Thyroid gland (tissue), 4 donors: ENCODE measurements around the gene UBE2U. TPM values are rescaled to one million over a fixed set of nuclear protein-coding genes. Genes with fewer than 3 reads are reported as not detected.

Experiments
- DNase-seq, 2 donors: peaks; one replicate each; pipeline ENCODE4 v3.0.0-alpha.2; 2019
- H3K27ac ChIP-seq, 3 donors: fragments of 200-600 bp; sonication (generic); 1 replicate in 2 of 3; 2 replicates in 1 of 3; pipeline ENCODE4 v1.5.1; 2016 to 2019; ENCODE audit warnings: mild to moderate bottlenecking in 1 of 3, moderate library complexity in 1 of 3
- H3K27me3 ChIP-seq: fragments of 200-600 bp; sonication (generic); one replicate; pipeline ENCODE4 v1.5.1; 2019
- H3K36me3 ChIP-seq, 2 donors: fragments of 200-600 bp; sonication (generic); one replicate each; pipeline ENCODE4 v1.5.1; 2016 to 2019
- H3K4me1 ChIP-seq, 2 donors: fragments of 200-600 bp; sonication (generic); one replicate each; pipeline ENCODE4 v1.5.1; 2017 to 2019
- H3K4me3 ChIP-seq, 3 donors: fragments of 200-600 bp; sonication (generic); replicated peaks in 1 of 3; 1 replicate in 2 of 3; 2 replicates in 1 of 3; pipeline ENCODE4 v1.5.1; 2016; ENCODE audit warnings: mild to moderate bottlenecking in 1 of 3
- H3K9me3 ChIP-seq: fragments of 200-600 bp; sonication (generic); one replicate; pipeline ENCODE4 v1.5.1; 2017
- CTCF ChIP-seq, 6 experiments: fragments of 200-600 bp in 3 of 6; fragments of 450-650 bp in 3 of 6; sonication (generic) in 3 of 6; IDR thresholded peaks; one replicate each; pipeline ENCODE4 v1.5.1; 2016 to 2019; ENCODE audit warnings: antibody characterized with exemption in 6 of 6, mild to moderate bottlenecking in 2 of 6, inconsistent platforms in 1 of 6, moderate library complexity in 1 of 6
- POLR2A ChIP-seq, 2 donors: fragments of 450-650 bp; IDR thresholded peaks; one replicate each; pipeline ENCODE4 v1.6.1; 2017; ENCODE audit warnings: antibody characterized with exemption in 2 of 2, mild to moderate bottlenecking in 2 of 2, moderate library complexity in 1 of 2
- WGBS, 2 donors: methylation state at CpG; one replicate each; pipeline ENCODE4 v1.1.5; 2017; 5-methylcytosine and 5-hydroxymethylcytosine counted together
- intact Hi-C: fragments of 100-400 bp; cut with DNase I; formaldehyde crosslinking; loops from one replicate; pipeline ENCODE4 v1.15.1; 2023
- total RNA-seq, 4 donors: library from RNA; depleted of rRNA; stranded (reverse); fragments of >200 nt; gene quantifications; one replicate each; pipeline ENCODE4 v1.2.3, GENCODE V29; 2016

The UBE2U gene
- total RNA-seq, 4 donors from 2014 or later, result not detected

- DNase-seq, result no peak
- intact Hi-C loops, result no loop called here
- no peak for TF ChIP-seq POLR2A (IDR thresholded peaks at IDR 0.05)
- no peak for TF ChIP-seq CTCF (IDR thresholded peaks at IDR 0.05)
- WGBS, 2 donors, result 86 to 90% methylated on average over 3 of the region's 3 CpGs
- Histone ChIP-seq H3K36me3 (no peaks in the 10 kb centered on the region), H3K4me1 (no peaks in the 10 kb centered on the region), H3K9me3 (no peaks in the 10 kb centered on the region), H3K27ac (no peak overlapping the region), H3K4me3 (no peak overlapping the region), H3K27me3 (no peaks in the 10 kb centered on the region)
Observed at GRCh38 chr1:64176659-64177058, 26.8 kb upstream of the UBE2U start.

GRCh38 chr1:64179588-64179987 lies 23.8 kb upstream of the UBE2U start:
- no peak for DNase-seq
- no peaks in the 10 kb centered on the region for H3K27me3 ChIP-seq
- H3K4me3 ChIP-seq, result no peak overlapping the region
- TF ChIP-seq CTCF (IDR thresholded peaks at IDR 0.05) (no peak), POLR2A (IDR thresholded peaks at IDR 0.05) (no peak)
- no peaks in the 10 kb centered on the region for H3K4me1 ChIP-seq
- H3K36me3 ChIP-seq, result no peaks in the 10 kb centered on the region
- intact Hi-C loops, result no loop called here
- no peak overlapping the region for H3K27ac ChIP-seq
- WGBS, 2 donors, result 73 to 78% methylated on average over 4 of the region's 4 CpGs
- no peaks in the 10 kb centered on the region for H3K9me3 ChIP-seq

- Histone ChIP-seq H3K9me3 (no peaks in the 10 kb centered on the region), H3K36me3 (no peaks in the 10 kb centered on the region), H3K27me3 (no peaks in the 10 kb centered on the region), H3K4me1 (no peaks in the 10 kb centered on the region), H3K27ac (no peak overlapping the region), H3K4me3 (no peak overlapping the region)
- TF ChIP-seq CTCF (IDR thresholded peaks at IDR 0.05), result no peak
- no peak for TF ChIP-seq POLR2A (IDR thresholded peaks at IDR 0.05)
- intact Hi-C loops, result no loop called here
- no peak for DNase-seq
- 85% methylated on average over 2 of the region's 2 CpGs for WGBS, 2 donors
Observed at GRCh38 chr1:64182207-64182606, 21.2 kb upstream of the UBE2U start.

GRCh38 chr1:64183395-64184002 lies 19.9 kb upstream of the UBE2U start:
- Histone ChIP-seq H3K36me3 (no peaks in the 10 kb centered on the region), H3K9me3 (no peaks in the 10 kb centered on the region), H3K27me3 (no peaks in the 10 kb centered on the region), H3K4me3 (no peak overlapping the region), H3K27ac (no peak overlapping the region), H3K4me1 (no peaks in the 10 kb centered on the region)
- intact Hi-C loops, result no loop called here
- no peak for DNase-seq
- WGBS, 2 donors, result 75 to 82% methylated on average over 5 of the region's 5 CpGs
- TF ChIP-seq CTCF (IDR thresholded peaks at IDR 0.05) (no peak), POLR2A (IDR thresholded peaks at IDR 0.05) (no peak)

GRCh38 chr1:64184003-64184440 lies 19.4 kb upstream of the UBE2U start:
- no peak overlapping the region for H3K4me3 ChIP-seq
- WGBS, 2 donors, result 91 to 93% methylated on average over 5 of the region's 5 CpGs
- intact Hi-C loops, result no loop called here
- no peak for DNase-seq
- no peaks in the 10 kb centered on the region for H3K9me3 ChIP-seq
- no peaks in the 10 kb centered on the region for H3K27me3 ChIP-seq
- no peaks in the 10 kb centered on the region for H3K36me3 ChIP-seq
- H3K27ac ChIP-seq, result no peak overlapping the region
- no peaks in the 10 kb centered on the region for H3K4me1 ChIP-seq
- TF ChIP-seq CTCF (IDR thresholded peaks at IDR 0.05), result no peak
- no peak for TF ChIP-seq POLR2A (IDR thresholded peaks at IDR 0.05)
